HepG2 (cell line): ENCODE results near the gene GYS2.

ENCODE experiments used
- CAMTA2 ChIP-seq: sonication (generic); formaldehyde crosslinking; IDR thresholded peaks from 2 replicates; pipeline ENCODE4 v1.4.0; 2020; ENCODE audit warnings: mild to moderate bottlenecking, missing genetic modification reagents, borderline replicate concordance
- FOSL1 ChIP-seq: sonication (generic); formaldehyde crosslinking; IDR thresholded peaks from 2 replicates; pipeline ENCODE4 v1.9.0; 2021; ENCODE audit warnings: missing genetic modification reagents, borderline replicate concordance
- MEF2D ChIP-seq: sonication (generic); formaldehyde crosslinking; IDR thresholded peaks from 2 replicates; pipeline ENCODE4 v1.5.1; 2020; ENCODE audit warnings: mild to moderate bottlenecking, missing genetic modification reagents
- MXD4 ChIP-seq: IDR thresholded peaks from 2 replicates; pipeline ENCODE4 v1.6.1; 2016; ENCODE audit warnings: mild to moderate bottlenecking, missing biosample characterization, missing genetic modification reagents
- REST ChIP-seq, 2 experiments: IDR thresholded peaks; 2 replicates each; pipeline ENCODE4 v1.6.1; 2011 to 2012; ENCODE audit warnings: low read length in 2 of 2, borderline replicate concordance in 1 of 2, low read depth in 1 of 2, mild to moderate bottlenecking in 1 of 2, moderate library complexity in 1 of 2
- SIX4 ChIP-seq: sonication (generic); formaldehyde crosslinking; IDR thresholded peaks from 2 replicates; pipeline ENCODE4 v1.4.0; 2020; ENCODE audit warnings: missing genetic modification reagents
- TAF1 ChIP-seq: sonication (generic); formaldehyde crosslinking; IDR thresholded peaks from 2 replicates; pipeline ENCODE4 v1.4.0; 2020; ENCODE audit warnings: missing genetic modification reagents
- ZSCAN20 ChIP-seq: sonication (generic); formaldehyde crosslinking; IDR thresholded peaks from 2 replicates; pipeline ENCODE4 v1.4.0; 2020; ENCODE audit warnings: missing genetic modification reagents, mild to moderate bottlenecking, borderline replicate concordance
- TF ChIP-seq, protein P1 (sequence below): sonication (generic); formaldehyde crosslinking; IDR thresholded peaks from 2 replicates; pipeline ENCODE4 v1.4.0; 2020; ENCODE audit warnings: missing genetic modification reagents
- TF ChIP-seq, protein P2 (sequence below): sonication (generic); formaldehyde crosslinking; IDR thresholded peaks from 2 replicates; pipeline ENCODE4 v1.4.0; 2020; ENCODE audit warnings: missing genetic modification reagents

GRCh38 chr12:21602774-21603173 lies 1.9 kb downstream of the GYS2 start:
- TF ChIP-seq MXD4 (CRISPR knock-in tag) (no peak), CAMTA2 (CRISPR knock-in tag) (no peak), ZSCAN20 (CRISPR knock-in tag) (no peak), REST (IDR thresholded peaks at IDR 0.05; ENCODE audit: borderline replicate concordance in 1 of 2, low read depth in 1 of 2, low read length in 2 of 2) (no peak), MEF2D (no peak), TAF1 (CRISPR knock-in tag) (no peak), SIX4 (CRISPR knock-in tag) (no peak), FOSL1 (CRISPR knock-in tag) (no peak)
- TF ChIP-seq, protein P1, sequence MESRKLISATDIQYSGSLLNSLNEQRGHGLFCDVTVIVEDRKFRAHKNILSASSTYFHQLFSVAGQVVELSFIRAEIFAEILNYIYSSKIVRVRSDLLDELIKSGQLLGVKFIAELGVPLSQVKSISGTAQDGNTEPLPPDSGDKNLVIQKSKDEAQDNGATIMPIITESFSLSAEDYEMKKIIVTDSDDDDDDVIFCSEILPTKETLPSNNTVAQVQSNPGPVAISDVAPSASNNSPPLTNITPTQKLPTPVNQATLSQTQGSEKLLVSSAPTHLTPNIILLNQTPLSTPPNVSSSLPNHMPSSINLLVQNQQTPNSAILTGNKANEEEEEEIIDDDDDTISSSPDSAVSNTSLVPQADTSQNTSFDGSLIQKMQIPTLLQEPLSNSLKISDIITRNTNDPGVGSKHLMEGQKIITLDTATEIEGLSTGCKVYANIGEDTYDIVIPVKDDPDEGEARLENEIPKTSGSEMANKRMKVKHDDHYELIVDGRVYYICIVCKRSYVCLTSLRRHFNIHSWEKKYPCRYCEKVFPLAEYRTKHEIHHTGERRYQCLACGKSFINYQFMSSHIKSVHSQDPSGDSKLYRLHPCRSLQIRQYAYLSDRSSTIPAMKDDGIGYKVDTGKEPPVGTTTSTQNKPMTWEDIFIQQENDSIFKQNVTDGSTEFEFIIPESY (CRISPR knock-in tag) = no peak
- TF ChIP-seq, protein P2, sequence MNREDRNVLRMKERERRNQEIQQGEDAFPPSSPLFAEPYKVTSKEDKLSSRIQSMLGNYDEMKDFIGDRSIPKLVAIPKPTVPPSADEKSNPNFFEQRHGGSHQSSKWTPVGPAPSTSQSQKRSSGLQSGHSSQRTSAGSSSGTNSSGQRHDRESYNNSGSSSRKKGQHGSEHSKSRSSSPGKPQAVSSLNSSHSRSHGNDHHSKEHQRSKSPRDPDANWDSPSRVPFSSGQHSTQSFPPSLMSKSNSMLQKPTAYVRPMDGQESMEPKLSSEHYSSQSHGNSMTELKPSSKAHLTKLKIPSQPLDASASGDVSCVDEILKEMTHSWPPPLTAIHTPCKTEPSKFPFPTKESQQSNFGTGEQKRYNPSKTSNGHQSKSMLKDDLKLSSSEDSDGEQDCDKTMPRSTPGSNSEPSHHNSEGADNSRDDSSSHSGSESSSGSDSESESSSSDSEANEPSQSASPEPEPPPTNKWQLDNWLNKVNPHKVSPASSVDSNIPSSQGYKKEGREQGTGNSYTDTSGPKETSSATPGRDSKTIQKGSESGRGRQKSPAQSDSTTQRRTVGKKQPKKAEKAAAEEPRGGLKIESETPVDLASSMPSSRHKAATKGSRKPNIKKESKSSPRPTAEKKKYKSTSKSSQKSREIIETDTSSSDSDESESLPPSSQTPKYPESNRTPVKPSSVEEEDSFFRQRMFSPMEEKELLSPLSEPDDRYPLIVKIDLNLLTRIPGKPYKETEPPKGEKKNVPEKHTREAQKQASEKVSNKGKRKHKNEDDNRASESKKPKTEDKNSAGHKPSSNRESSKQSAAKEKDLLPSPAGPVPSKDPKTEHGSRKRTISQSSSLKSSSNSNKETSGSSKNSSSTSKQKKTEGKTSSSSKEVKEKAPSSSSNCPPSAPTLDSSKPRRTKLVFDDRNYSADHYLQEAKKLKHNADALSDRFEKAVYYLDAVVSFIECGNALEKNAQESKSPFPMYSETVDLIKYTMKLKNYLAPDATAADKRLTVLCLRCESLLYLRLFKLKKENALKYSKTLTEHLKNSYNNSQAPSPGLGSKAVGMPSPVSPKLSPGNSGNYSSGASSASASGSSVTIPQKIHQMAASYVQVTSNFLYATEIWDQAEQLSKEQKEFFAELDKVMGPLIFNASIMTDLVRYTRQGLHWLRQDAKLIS = no peak
